Activated CD8-positive, alpha-beta memory T cell treated with anti-CD3 and anti-CD28 coated beads for 36 hours (primary cell): Measurements from ENCODE around the gene NCOR2. TPM values are rescaled to one million over a fixed set of nuclear protein-coding genes. Genes with fewer than 3 reads are reported as not detected.

Experiments used
- CTCF ChIA-PET: fragments of 350-600 bp; sonication (Branson Sonifier 250); formaldehyde crosslinking; loops from one replicate; lab custom pipeline; 2021; ENCODE audit warnings: antibody characterized with exemption; lab: Charles Lee
- POLR2A ChIA-PET: fragments of 350-600 bp; sonication (Branson Sonifier 250); formaldehyde crosslinking; loops from one replicate; lab custom pipeline; 2021; ENCODE audit warnings: antibody characterized with exemption; lab: Charles Lee
- total RNA-seq, 2 experiments: library from RNA; stranded (reverse); gene quantifications; one replicate each; pipeline ENCODE4 v1.2.3, GENCODE V29; 2021

The NCOR2 gene
- total RNA-seq, 2 experiments from 2014 or later = 94.7 to 95.0 TPM

DNA sequence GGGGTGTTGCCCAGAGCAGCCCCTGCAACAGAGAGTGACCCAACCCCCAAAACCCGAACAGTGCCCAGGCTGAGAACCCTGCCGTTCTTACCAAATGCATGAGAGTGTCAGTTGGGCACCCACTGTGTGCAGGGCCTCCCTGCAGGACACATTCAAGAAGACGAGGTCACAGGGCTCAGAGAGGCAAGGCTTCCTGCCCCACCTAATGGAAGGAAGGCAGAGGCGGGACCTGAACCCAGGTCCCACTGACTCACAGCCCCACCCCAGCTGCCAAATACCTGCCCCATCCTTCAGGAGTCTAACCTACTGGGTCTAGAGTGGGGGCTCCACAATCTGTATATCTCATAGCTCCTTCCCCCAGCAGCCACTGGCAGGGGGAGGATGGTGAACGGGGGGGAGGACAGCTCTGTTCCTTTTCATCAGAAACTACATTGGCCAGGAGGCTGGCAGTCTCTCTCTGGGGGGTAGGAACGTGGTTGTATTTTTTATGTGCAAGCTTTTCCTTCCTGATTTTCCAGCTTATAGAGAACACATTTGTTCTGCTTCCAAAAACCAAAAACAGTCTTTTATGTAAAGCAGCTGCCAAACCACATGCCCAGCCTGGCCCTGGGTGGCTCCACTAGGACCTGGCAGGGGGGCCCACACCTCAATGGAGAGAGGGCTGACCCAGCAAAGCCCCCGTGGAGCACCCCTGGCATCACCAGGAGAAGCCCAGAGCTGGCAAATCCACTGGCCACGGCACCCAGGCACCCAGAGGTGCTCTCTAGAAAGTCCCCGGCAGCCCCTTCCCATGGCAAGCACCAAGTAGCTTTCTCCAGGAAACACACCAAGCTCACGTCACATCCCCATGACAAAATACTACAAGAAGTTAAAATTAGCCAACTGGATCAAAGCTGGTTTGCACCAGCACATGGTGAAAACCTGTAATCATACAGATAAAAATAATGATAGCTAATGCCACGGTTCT is 17.0 kb downstream of the NCOR2 start:
- ChIA-PET POLR2A (interaction anchor here (0.6 kb wide), 1 partner anchor 539 kb away, joined by 3 read pairs; no protein-coding TSS in a partner anchor), CTCF (no interaction called here)

DNA sequence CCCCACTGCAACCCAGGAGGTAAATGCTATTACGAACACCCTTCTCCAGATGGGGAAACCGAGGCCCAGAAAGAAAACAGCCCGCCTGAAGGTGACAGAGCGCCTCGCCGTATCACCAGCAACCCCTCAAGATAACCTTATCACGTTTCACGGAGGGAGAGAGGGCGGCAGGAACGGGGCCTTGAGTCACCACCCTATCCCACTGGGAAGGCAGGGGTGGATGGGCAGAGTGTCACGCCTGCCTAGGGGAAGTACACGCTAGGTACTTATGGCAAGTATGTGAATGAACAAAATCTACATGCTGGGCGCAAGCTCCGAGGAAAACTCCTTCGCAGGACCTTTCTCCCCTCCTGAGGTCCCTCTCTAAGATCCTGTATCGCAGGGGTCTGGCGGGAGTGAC is 17.8 kb downstream of the NCOR2 start:
- ChIA-PET CTCF (no interaction called here), POLR2A (no interaction called here)

DNA sequence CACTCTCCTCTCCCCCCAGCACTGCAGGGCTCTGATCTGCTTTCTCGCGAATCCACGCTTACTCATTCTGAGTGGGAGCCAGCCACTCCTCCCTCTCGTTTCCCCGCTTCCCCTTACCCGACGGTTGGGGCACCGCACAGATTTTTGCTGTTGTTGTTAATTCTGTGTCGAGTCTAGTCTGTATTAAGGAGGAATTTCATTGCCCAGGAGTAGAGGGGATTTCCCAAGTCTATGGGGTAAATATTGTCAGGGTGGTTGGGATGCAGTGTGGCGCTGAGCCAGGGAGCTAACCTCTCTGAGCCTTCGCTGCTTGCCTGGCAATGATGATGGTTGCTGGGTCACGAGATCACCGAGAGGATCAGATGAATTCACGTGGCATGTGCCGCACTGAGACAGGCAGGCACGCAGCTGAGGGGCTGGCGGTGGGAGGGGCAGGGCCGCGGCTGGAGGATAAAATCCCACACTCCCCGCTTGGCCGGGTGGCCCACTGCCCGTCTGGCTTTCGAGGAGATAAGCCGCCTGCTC is 18.5 kb downstream of the NCOR2 start:
- ChIA-PET CTCF (interaction anchor here (0.5 kb wide), 1 partner anchor 20 kb away, joined by 3 read pairs; no protein-coding TSS in a partner anchor), POLR2A (interaction anchor here (0.6 kb wide), 1 partner anchor 20 kb away, joined by 3 read pairs; no protein-coding TSS in a partner anchor)

DNA sequence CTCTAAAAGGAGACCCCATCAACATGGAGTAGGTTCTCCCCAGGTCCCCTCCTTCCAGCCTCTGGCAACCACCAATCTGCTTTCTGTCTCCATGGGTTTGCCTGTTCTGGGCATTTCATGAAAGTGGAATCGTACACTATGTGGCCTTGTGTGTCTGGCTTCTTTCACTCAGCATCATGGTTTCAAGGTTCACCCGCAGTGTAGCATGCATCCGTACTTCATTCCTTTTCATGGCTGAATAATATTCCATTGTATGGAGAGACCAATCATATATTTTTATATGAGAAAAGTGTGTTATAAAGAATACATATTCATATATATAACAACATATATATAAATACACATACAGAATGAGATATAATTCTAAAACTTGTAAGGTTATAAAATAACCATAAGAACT is 19.8 kb downstream of the NCOR2 start:
- CTCF ChIA-PET = no interaction called here
- POLR2A ChIA-PET = no interaction called here

DNA sequence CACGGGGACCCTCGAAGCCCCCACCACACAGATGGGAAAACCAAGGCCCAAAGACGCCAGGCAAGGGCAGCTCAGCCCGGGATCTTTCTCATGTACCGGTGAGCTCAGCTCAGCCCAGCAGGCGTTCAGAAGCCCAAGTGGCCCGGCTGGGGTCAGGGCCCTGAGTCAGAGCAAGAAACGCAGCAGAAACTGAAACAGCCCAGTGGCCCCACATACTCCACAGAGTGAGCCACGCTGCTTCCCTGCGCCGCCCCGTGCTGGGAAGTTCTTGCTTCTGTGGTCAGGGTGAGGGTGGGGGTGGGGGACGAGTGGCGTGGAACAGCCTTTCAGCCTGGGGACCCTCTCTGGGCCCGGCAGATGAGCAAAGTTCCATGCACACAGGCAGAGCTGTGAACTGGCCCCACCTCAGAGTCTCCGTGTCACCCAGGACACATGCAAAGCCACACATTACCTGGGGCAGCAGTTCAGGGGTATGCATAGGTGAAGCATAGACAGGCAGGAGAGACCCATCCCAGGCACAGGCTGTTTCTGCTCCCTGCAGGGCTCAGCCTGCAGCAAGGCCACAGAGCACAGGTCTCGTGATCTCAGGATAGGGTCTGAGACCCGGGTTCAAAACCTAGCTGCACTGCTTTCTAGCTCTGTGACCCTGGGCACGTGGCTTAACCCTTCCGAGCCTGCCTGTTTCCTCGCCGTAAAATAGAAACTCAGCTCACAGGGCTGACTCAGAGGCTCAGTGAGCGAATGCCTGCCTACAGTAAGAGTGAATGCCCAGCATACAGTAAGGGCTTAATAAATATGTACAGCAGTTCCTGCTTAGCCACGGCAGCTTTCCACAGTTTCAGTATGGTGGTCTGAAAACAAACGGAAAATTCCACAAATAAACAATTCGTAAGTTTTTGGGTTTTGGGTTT is 21.6 kb downstream of the NCOR2 start:
- CTCF ChIA-PET = interaction anchor here (1.2 to 1.5 kb wide), 3 partner anchors 92 to 229 kb away, joined by 3 to 5 read pairs (median 4); no protein-coding TSS in a partner anchor

DNA sequence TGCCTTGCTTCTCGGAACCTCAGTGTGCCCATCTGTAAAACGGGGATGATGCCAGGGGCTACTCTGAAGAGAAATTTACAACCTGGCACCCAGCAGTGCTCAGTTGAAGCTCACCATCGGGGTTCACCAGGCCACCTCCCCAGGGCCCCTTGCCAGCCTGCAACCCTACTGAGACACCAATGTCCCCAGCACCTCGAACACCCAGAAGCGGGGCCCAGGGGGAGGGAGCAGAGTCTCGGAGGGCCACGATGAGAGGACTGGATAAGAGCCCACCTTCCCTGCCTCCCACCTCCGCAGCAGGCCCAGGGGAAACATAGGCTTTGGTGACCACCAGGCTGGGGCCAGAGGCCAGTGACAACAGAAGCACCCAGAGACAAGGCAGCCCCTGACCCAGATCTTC is 22.4 kb downstream of the NCOR2 start:
- CTCF ChIA-PET = interaction anchor here (1.5 kb wide), 1 partner anchor 227 kb away, joined by 5 read pairs; no protein-coding TSS in a partner anchor

More for the DNA sequence above, 21.6 kb downstream of the NCOR2 start:
- POLR2A ChIA-PET = interaction anchor here (0.8 kb wide), 1 partner anchor 21 kb away, joined by 7 read pairs; no protein-coding TSS in a partner anchor

DNA sequence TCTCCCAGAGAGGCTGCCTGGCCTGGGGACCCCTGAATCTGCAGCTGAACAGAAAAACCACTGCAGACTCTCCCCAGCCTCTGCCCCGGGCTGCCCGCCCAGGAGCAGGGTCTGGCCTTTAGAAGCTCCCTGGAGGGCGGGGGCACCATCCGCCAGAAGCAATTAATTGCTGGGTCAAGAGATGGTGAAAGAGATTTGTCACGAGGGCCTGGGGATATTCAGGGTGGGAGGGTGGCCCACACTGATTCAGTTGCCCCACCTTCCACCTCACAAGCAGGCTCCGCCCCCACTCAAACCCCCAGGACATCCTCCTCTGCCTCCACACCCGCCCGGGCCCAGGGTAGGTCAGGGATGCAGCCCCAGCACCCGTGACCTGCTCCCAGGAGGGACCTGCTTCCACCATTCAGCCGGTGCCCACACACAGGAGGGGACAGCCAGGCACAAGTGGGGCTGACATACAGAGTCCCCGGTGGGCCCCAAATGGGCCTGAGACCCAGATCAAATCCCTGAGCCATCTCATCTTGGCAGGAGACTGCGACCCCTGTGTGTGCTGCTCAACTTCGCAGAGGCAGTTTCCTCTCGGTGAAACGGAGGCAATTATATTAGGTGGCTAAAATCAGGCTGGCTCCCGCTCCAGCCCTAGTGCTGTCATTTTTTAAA is 23.0 kb downstream of the NCOR2 start:
- ChIA-PET POLR2A (no interaction called here), CTCF (no interaction called here)

More for the DNA sequence above, 22.4 kb downstream of the NCOR2 start:
- POLR2A ChIA-PET = no interaction called here

DNA sequence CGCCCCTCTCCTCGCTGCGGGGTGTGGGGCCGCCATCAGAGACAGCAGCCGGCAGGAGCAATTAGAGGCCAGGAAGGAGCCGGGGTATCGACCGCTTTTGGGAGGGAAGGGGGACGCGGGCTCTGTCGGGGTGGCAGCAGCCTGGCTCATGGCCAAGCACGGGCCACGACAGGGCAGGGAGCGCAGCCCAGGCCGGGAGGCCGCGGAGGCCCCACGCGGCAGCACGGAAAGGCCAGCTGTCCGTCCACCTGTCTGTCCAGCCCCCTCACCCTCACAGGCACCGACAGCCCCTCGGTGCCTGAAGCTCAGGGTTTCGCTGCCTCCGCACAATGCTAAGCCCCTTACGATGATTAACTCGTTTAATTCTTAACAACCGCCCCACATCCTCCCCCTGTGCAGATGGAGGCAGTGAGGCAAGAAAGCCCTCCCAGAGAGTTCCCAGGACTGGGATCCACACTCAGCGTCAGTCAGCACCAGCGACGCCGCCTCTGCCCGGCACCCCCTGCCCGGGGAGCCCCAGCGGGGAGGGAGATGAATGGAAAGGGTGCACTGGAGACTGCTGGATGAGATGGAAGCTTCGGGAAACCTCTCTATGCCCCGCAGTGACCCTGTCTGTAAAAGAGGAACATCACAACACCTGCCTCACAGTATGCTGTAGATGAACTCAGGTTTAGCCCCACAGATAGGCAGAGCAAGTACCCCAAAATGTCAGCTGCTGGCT is 23.7 kb downstream of the NCOR2 start:
- ChIA-PET CTCF (no interaction called here), POLR2A (no interaction called here)

DNA sequence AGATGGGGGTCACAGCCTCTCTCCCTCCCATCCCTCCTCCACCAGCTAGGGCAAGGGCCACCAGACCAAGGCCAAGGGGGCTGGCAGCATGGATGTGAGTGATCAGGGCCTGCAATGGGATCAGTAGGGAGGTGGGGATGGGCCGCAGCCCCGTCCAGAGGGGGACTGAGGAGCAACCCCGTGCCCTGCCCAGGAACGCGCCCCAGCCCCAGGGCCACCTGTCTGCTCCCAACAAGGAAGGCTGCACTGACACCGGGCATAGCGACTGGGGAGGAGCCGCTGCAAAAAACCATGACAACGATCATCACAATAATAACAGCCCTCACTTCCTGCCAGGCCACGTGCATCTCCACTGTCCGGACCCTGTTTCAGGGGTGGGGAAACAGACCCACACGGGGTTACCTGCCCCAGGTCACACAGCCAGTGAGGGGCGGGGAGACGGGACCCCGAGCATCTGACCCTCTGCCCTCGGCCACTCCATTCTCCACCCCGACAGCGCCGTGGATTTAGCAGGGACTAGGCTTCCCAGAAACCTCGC is 24.3 kb downstream of the NCOR2 start:
- POLR2A ChIA-PET = no interaction called here

DNA sequence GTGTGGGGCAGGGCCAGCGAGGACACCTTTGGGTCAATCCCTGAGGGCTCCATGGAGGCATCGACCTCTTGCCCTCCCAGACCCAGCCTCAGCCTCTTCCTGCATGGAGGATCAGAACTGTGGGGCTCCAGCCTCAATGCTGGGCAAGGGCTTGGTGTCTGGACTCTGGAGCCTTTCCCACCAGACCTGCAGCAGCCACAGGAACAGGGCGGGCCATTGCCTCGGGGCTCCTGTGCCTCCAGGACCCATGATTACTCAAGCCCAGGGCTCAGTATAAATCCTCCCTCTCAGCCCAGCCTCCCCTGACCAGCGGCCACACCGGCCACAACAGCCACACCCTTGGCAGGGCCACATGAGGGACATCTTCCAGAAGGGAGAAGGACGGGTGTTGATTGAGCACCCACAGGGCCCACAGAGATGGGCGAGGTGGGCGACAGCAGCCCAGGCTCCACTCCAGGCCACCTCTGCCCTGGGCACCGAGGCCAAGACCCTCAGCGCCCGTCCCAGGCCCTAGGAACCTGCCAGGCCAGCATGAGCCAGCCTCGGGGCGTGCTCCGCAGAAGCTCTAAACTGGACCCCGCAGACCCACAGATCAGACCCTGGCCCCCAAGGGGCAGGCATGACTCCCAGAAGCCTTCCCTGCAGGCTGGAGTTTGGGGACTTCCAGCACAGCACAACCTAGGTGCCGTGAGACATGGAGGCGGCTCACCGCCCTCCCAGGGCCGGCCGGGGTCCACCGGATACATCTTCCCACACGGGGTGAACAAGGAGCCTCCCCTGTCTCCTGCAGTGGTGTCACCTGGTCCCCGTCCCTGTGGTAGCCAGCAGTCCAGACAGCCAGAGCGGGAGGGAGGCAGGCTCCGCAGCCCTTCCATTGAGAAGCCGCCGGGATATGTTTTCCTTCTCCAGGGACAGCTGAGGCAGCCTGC is 25.1 kb downstream of the NCOR2 start:
- ChIA-PET POLR2A (no interaction called here), CTCF (no interaction called here)

More for the DNA sequence above, 24.3 kb downstream of the NCOR2 start:
- CTCF ChIA-PET = no interaction called here

DNA sequence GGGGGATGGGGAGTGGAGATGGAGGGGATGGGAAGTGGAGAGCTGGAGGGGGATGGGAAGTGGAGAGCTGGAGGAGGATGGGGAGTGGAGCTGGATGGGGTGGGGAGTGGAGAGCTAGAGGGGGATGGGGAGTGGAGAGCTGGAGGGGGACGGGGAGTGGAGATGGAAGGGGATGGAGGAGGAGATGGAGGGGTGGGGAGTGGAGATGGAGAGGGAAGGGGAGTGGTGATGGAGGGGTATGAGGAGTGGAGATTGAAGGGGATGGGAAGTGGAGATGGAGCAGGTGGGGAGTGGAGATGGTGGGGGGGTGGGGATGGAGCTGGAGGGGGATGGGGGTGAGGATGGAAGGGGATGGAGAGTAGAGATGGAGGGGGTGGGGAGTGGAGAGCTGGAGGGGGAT is 26.1 kb downstream of the NCOR2 start:
- CTCF ChIA-PET = interaction anchor here (0.9 kb wide), 1 partner anchor 140 kb away, joined by 3 read pairs; no protein-coding TSS in a partner anchor
- POLR2A ChIA-PET = interaction anchor here (0.6 kb wide), 1 partner anchor 321 kb away, joined by 3 read pairs; no protein-coding TSS in a partner anchor

DNA sequence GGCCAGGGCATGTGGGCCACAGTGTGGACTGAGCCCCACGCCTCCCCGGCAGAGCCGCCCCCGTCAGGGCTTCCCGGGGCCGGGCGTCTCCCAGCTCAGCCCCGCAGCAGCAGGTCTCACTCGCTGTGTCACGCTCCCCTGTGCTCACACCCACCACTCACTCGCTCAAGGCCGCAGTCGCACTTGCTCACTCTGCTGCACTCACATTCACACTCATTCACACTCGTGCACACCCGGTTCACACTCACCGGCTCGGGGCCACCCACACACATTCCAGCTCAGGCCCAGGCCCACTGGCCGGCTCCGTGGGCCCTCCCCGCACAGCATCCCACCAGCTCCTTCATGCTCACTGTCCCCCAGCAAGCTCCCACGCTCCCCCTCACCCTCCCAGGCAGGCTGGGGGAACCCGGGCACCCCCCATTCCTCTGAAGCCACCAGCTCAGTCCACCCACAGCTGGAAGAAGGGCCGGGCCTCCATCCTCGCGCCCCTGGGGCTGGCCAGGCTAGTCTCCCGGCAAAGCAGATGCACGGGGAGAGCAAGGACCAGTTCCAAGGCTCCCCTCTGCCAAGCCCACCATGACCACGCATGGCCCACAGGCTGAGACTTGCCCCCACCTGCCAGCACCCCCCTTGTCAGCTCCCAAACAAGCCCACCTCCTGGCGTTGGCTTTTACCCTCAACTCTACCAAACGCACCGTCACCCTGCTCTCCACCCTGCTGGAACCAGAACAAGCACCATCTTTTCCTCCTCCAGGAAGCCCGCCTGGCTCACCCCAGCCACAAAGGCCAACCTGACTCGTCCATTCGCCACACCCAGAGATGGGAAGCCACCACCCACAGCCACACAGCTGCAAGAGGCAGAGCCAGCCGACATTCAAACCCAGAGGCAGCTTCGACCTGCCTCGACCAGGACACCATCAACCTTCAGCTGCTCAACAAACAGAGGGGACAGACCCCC is 28.0 kb downstream of the NCOR2 start:
- POLR2A ChIA-PET = no interaction called here
- CTCF ChIA-PET = no interaction called here

DNA sequence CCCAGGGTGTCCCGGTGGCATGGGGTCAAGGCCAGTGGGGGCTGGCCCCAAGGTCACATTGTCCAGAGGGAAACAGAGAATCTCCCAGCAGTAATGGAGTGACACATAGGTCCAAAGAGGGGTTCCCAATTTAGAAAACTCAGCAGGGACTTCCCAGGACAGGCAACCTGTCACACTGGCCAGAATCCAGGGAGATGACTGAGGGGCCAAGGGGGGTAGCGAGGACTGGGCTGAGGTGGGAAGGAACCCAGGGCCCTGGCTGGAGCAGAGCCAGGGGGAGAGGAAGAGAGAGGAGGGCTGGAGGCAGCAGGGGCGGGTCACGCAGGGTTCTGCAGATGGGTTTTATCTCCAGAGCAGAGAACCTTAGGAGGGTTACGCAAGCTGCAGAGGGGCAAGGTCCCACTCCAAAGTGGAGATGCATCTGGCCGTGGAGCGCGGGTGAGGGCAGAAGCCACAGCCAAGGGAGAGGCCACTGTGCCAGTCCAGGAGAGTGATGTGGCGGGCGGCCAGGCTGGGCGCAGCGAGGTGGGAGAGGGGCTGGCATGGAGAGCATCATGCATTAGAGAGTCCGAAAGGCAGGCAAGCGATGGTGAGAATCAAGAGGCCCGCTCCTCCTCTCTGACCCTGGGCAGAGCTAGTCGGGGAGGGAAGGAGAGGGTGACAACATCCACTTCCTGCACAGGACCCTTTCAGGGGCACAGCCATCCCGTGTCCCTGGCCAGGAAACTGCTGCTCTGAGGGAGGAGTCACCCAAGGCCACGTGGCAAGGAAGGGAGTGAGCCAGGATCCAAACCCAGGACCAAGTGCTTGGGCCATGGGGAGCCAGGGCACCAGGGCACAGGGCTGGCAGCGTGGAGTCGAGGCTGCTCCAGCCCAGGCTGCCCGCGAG is 29.0 kb downstream of the NCOR2 start:
- POLR2A ChIA-PET = no interaction called here
- CTCF ChIA-PET = interaction anchor here (0.6 kb wide), 1 partner anchor 707 kb away, joined by 5 read pairs; no protein-coding TSS in a partner anchor

DNA sequence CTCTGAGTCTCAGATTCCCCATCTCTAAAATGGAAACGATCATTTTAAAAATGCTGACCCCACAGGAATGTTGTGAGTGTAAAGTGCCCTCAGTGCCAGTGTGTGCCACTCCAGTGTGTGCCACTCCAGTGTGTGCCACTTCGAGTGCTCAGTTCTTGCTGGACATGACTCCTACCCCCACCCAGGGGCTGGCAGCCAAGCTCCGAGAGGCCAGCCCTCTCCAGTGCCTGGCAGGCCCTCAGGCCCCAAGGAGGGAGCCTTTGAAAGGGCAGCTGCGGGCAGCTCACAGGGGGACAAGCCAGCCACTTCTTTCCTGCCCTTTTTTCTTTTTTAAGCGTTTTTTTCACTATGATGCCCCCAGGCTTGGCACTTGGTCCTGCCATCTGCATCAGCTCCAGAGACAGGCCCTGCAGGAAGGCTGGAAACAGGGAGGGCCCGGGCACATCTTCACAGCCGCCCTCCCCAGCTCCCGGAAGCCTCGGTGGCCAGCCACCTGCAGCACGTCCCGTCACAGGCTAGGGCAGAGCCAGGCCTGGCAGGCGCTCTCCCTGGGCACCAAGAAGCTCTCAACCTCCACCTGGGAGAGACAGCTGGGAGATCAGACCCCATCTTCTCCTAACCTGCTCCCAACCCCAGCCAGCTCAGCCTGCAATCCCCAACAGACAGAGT is 29.8 kb downstream of the NCOR2 start:
- ChIA-PET POLR2A (no interaction called here), CTCF (interaction anchor here (0.6 kb wide), 1 partner anchor 706 kb away, joined by 5 read pairs; no protein-coding TSS in a partner anchor)
